22Rv1 (cell line): ENCODE measurements around the gene S1PR4.

ENCODE experiments used
- CTCF ChIP-seq: fragments of 450-650 bp; IDR thresholded peaks from 2 replicates; pipeline ENCODE4 v1.5.1; 2017; ENCODE audit warnings: mild to moderate bottlenecking
- ZFX ChIP-seq: fragments of 450-650 bp; IDR thresholded peaks from 2 replicates; pipeline ENCODE4 v1.6.1; 2017; ENCODE audit warnings: antibody characterized with exemption, borderline replicate concordance

GRCh38 chr19:3159565-3159964 is 19.0 kb upstream of the S1PR4 start:
- TF ChIP-seq CTCF = no peak
- TF ChIP-seq ZFX = no peak
